GM19455 (cell line): ENCODE data around the gene FNDC8.
A peak's percentile ranks its signal among the peaks of the same experiment; 100 is the strongest.
"Not testable (repeated sequence)": the region's sequence is repeated elsewhere in the genome, so short reads cannot be mapped to it uniquely, and the experiment has no call there.

Experiments used
- ATAC-seq: cut with Tn5 transposase; IDR thresholded peaks from one replicate; pipeline ENCODE4 v1.9.1; 2021; ENCODE audit not compliant: unreplicated experiment

The FNDC8 gene

GRCh38 chr17:35141681-35142466 is 20.5 kb downstream of the FNDC8 start, which contains the start of gene NLE1:
Gene NLE1, minus strand, starts transcription at chr17:35142303. Its CDS starts 28 bp downstream, at chr17:35142275.
- peak; percentile 85 for ATAC-seq

- no peak for ATAC-seq
Observed at GRCh38 chr17:35142467-35142796, 21.0 kb downstream of the FNDC8 start.

GRCh38 chr17:35144840-35145239 is 23.4 kb downstream of the FNDC8 start:
- no peak for ATAC-seq

- no peak for ATAC-seq
Observed at GRCh38 chr17:35146214-35146833, 24.9 kb downstream of the FNDC8 start.

GRCh38 chr17:35147375-35147905 is 26.0 kb downstream of the FNDC8 start, which contains the start of gene UNC45B:
Gene UNC45B, plus strand, starts transcription at chr17:35147817. Its CDS starts 447 bp downstream, at chr17:35148264.
- no peak for ATAC-seq

GRCh38 chr17:35148144-35148543 is 26.7 kb downstream of the FNDC8 start:
- no peak for ATAC-seq

GRCh38 chr17:35149941-35150340 is 28.5 kb downstream of the FNDC8 start:
- no peak for ATAC-seq

GRCh38 chr17:35151080-35151479 is 29.7 kb downstream of the FNDC8 start:
- ATAC-seq, result not testable (repeated sequence)

- no peak for ATAC-seq
Observed at GRCh38 chr17:35152421-35153140, 31.2 kb downstream of the FNDC8 start.

GRCh38 chr17:35154196-35155165 is 33.1 kb downstream of the FNDC8 start:
- ATAC-seq, result no peak

- ATAC-seq, result no peak
Observed at GRCh38 chr17:35155246-35155645, 33.8 kb downstream of the FNDC8 start.

GRCh38 chr17:35159940-35160339 is 38.5 kb downstream of the FNDC8 start:
- ATAC-seq, result no peak

GRCh38 chr17:35160354-35161201 is 39.2 kb downstream of the FNDC8 start:
- no peak for ATAC-seq

GRCh38 chr17:35161281-35161761 is 39.9 kb downstream of the FNDC8 start:
- ATAC-seq, result no peak

GRCh38 chr17:35162755-35163154 is 41.3 kb downstream of the FNDC8 start:
- no peak for ATAC-seq

- no peak for ATAC-seq
Observed at GRCh38 chr17:35163886-35164285, 42.5 kb downstream of the FNDC8 start.

- no peak for ATAC-seq
Observed at GRCh38 chr17:35164716-35165115, 43.3 kb downstream of the FNDC8 start.

GRCh38 chr17:35166526-35166925 is 45.1 kb downstream of the FNDC8 start:
- ATAC-seq, result no peak

- no peak for ATAC-seq
Observed at GRCh38 chr17:35167046-35167445, 45.6 kb downstream of the FNDC8 start.
